Neural crest cell (in vitro differentiated cells): ENCODE data around the gene NECTIN2. TPM values are rescaled to one million over a fixed set of nuclear protein-coding genes. Genes with fewer than 3 reads are reported as not detected.

Source experiments
- DNase-seq: peaks from one replicate; pipeline ENCODE4 v3.0.0; 2021; ENCODE audit warnings: low read depth, mixed read lengths, low spot score
- H3K27ac Mint-ChIP-seq: one replicate; pipeline ENCODE4 v1.8.0; 2021; ENCODE audit warnings: mild to moderate bottlenecking, mixed read lengths; ENCODE audit not compliant: unreplicated experiment
- H3K27me3 Mint-ChIP-seq: 2 replicates; pipeline ENCODE4 v1.8.0; 2021; ENCODE audit warnings: low read depth, mild to moderate bottlenecking, mixed read lengths
- H3K36me3 Mint-ChIP-seq: 2 replicates; pipeline ENCODE4 v1.8.0; 2021; ENCODE audit warnings: low read depth, mild to moderate bottlenecking, mixed read lengths
- H3K4me1 Mint-ChIP-seq: 2 replicates; pipeline ENCODE4 v1.8.0; 2021; ENCODE audit warnings: mixed read lengths
- H3K4me3 Mint-ChIP-seq: one replicate; pipeline ENCODE4 v1.8.0; 2021; ENCODE audit warnings: mild to moderate bottlenecking, mixed read lengths
- H3K9me3 Mint-ChIP-seq: 2 replicates; pipeline ENCODE4 v1.8.0; 2021; ENCODE audit warnings: mixed read lengths
- total RNA-seq: library from RNA; stranded (reverse); gene quantifications from 2 replicates; pipeline ENCODE4 v1.2.1, GENCODE V29; 2021
- TF ChIP-seq, protein P1 (sequence below): fragments of 200-600 bp; sonication (generic); conservative IDR thresholded peaks from 2 replicates; pipeline ENCODE4 v1.5.0; 2021; ENCODE audit warnings: antibody characterized with exemption, mild to moderate bottlenecking

The NECTIN2 gene
- total RNA-seq, 1 donor from 2014 or later = 76.2 TPM

DNA sequence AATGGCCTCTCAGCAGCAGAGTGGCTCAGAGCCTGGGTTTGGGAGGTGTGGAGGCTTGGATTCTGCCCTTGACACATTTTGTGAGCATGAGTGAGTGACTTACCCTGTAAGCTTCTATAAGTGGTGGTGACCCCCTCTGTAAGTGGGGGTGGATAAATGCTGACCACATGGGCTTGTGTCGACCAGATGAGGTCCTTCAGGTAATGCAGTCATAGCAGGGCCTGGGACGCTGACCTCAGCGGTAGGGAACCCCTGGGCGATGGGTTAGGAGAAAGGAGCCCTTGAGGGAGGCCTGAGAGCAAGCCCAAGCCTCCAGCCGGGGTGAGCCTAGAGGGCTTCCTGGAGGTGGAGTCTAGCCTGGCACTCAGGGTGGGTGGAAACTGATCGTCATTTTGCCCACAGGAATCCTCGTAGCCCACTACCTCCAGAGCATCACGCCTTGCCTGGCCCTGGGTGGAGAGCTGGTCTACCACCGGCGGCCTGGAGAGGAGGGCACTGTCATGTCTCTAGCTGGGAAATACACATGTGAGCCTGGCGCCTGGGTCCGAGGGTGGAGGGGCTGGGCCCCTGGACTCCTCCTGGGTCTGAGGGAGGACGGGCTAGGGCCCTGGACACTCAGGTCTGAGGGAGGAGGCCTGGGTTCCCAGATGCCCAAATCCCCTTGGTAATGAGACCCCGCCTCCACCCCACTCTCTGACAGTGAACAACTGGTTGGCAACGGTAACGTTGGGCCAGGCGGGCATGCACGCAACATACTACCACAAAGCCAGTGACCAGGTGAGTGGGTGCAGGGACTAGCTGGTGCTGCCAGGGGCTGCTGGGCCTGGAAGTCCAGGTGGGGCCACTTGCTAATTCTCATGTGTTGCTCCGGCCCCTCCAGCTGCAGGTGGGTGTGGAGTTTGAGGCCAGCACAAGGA is 54.5 kb downstream of the NECTIN2 start:
- H3K4me3 Mint-ChIP-seq = no peak overlapping the region
- TF ChIP-seq, protein P1, sequence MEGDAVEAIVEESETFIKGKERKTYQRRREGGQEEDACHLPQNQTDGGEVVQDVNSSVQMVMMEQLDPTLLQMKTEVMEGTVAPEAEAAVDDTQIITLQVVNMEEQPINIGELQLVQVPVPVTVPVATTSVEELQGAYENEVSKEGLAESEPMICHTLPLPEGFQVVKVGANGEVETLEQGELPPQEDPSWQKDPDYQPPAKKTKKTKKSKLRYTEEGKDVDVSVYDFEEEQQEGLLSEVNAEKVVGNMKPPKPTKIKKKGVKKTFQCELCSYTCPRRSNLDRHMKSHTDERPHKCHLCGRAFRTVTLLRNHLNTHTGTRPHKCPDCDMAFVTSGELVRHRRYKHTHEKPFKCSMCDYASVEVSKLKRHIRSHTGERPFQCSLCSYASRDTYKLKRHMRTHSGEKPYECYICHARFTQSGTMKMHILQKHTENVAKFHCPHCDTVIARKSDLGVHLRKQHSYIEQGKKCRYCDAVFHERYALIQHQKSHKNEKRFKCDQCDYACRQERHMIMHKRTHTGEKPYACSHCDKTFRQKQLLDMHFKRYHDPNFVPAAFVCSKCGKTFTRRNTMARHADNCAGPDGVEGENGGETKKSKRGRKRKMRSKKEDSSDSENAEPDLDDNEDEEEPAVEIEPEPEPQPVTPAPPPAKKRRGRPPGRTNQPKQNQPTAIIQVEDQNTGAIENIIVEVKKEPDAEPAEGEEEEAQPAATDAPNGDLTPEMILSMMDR = no peak
- H3K36me3 Mint-ChIP-seq = peaks cover 7% of the 10 kb centered on the region
- DNase-seq = no peak
- no peak overlapping the region for H3K27ac Mint-ChIP-seq
- no peaks in the 10 kb centered on the region for H3K9me3 Mint-ChIP-seq
- H3K4me1 Mint-ChIP-seq = peaks cover 12% of the 10 kb centered on the region
- peaks cover 16% of the 10 kb centered on the region for H3K27me3 Mint-ChIP-seq

DNA sequence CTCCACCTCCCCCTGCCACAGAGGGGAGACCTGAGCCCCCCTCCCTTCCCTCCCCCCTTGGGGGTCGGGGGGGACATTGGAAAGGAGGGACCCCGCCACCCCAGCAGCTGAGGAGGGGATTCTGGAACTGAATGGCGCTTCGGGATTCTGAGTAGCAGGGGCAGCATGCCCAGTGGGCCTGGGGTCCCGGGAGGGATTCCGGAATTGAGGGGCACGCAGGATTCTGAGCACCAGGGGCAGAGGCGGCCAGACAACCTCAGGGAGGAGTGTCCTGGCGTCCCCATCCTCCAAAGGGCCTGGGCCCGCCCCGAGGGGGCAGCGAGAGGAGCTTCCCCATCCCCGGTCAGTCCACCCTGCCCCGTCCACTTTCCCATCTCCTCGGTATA is 57.1 kb downstream of the NECTIN2 start:
- H3K27me3 Mint-ChIP-seq = peaks cover 38% of the 10 kb centered on the region
- DNase-seq = no peak
- TF ChIP-seq, protein P1 = no peak
- no peaks in the 10 kb centered on the region for H3K9me3 Mint-ChIP-seq
- peaks cover 29% of the 10 kb centered on the region for H3K4me1 Mint-ChIP-seq
- peak overlapping the region; percentile 69 for H3K4me3 Mint-ChIP-seq
- H3K36me3 Mint-ChIP-seq = peaks cover 3% of the 10 kb centered on the region
- no peak overlapping the region for H3K27ac Mint-ChIP-seq

DNA sequence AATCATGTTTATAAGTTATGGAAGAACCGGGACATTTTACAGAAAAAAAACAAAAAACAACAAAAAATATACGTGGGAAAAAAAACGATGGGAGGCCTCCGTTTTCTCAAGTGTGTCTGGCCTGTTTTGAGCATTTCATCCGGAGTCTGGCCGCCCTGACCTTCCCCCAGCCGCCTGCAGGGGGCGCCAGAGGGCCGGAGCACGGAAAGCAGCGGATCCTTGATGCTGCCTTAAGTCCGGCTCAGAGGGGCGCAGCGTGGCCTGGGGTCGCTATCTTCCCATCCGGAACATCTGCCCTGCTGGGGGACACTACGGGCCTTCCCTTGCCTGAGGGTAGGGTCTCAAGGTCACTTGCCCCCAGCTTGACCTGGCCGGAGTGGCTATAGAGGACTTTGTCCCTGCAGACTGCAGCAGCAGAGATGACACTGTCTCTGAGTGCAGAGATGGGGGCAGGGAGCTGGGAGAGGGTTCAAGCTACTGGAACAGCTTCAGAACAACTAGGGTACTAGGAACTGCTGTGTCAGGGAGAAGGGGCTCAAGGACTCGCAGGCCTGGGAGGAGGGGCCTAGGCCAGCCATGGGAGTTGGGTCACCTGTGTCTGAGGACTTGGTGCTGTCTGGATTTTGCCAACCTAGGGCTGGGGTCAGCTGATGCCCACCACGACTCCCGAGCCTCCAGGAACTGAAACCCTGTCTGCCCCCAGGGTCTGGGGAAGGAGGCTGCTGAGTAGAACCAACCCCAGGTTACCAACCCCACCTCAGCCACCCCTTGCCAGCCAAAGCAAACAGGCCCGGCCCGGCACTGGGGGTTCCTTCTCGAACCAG is 57.7 kb downstream of the NECTIN2 start:
- peaks cover 3% of the 10 kb centered on the region for H3K36me3 Mint-ChIP-seq
- H3K4me1 Mint-ChIP-seq = peaks cover 29% of the 10 kb centered on the region
- TF ChIP-seq, protein P1 = peak; percentile 99
- DNase-seq = peak; percentile 90
- peak overlapping the region; percentile 69 for H3K4me3 Mint-ChIP-seq
- H3K9me3 Mint-ChIP-seq = no peaks in the 10 kb centered on the region
- H3K27ac Mint-ChIP-seq = peak overlapping the region; percentile 50
- H3K27me3 Mint-ChIP-seq = peaks cover 38% of the 10 kb centered on the region

DNA sequence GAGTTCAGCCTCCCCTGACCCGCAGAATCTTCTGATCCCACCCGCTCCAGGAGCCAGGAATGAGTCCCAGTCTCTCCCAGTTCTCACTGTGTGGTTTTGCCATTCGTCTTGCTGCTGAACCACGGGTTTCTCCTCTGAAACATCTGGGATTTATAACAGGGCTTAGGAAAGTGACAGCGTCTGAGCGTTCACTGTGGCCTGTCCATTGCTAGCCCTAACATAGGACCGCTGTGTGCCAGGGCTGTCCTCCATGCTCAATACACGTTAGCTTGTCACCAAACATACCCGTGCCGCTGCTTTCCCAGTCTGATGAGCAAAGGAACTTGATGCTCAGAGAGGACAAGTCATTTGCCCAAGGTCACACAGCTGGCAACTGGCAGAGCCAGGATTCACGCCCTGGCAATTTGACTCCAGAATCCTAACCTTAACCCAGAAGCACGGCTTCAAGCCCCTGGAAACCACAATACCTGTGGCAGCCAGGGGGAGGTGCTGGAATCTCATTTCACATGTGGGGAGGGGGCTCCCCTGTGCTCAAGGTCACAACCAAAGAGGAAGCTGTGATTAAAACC is 58.4 kb downstream of the NECTIN2 start:
- Mint-ChIP-seq H3K4me3 (peak overlapping the region; percentile 41), H3K9me3 (no peaks in the 10 kb centered on the region), H3K27ac (no peak overlapping the region), H3K27me3 (peaks cover 38% of the 10 kb centered on the region), H3K36me3 (peaks cover 3% of the 10 kb centered on the region), H3K4me1 (peaks cover 29% of the 10 kb centered on the region)
- no peak for DNase-seq
- TF ChIP-seq, protein P1 = peak; percentile 41

DNA sequence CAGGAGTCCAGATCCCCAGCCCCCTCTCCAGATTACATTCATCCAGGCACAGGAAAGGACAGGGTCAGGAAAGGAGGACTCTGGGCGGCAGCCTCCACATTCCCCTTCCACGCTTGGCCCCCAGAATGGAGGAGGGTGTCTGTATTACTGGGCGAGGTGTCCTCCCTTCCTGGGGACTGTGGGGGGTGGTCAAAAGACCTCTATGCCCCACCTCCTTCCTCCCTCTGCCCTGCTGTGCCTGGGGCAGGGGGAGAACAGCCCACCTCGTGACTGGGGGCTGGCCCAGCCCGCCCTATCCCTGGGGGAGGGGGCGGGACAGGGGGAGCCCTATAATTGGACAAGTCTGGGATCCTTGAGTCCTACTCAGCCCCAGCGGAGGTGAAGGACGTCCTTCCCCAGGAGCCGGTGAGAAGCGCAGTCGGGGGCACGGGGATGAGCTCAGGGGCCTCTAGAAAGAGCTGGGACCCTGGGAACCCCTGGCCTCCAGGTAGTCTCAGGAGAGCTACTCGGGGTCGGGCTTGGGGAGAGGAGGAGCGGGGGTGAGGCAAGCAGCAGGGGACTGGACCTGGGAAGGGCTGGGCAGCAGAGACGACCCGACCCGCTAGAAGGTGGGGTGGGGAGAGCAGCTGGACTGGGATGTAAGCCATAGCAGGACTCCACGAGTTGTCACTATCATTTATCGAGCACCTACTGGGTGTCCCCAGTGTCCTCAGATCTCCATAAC is 59.5 kb downstream of the NECTIN2 start, which contains the start of gene APOE:
Gene APOE, plus strand, starts transcription at position 360 of the 724 bp plus-strand sequence. CDS start 829 bp downstream, outside the sequence.
- H3K36me3 Mint-ChIP-seq = peaks cover 3% of the 10 kb centered on the region

More for the DNA sequence above, 59.5 kb downstream of the NECTIN2 start, which contains the start of gene APOE:
- TF ChIP-seq, protein P1 = no peak
- DNase-seq = no peak
- H3K27me3 Mint-ChIP-seq = peaks cover 38% of the 10 kb centered on the region
- peak within 1 kb of the TSS; percentile 70 for H3K4me3 Mint-ChIP-seq
- H3K4me1 Mint-ChIP-seq = peaks cover 29% of the 10 kb centered on the region
- no peaks in the 10 kb centered on the region for H3K9me3 Mint-ChIP-seq
- no peak within 1 kb of the TSS for H3K27ac Mint-ChIP-seq
